SH-SY5Y (cell line): Measurements from ENCODE around the gene BRPF3.

Experiments
- GATA2 ChIP-seq: IDR thresholded peaks from 2 replicates; pipeline ENCODE4 v1.6.1; 2011; ENCODE audit warnings: mild to moderate bottlenecking, low read depth, low read length
- GATA3 ChIP-seq: IDR thresholded peaks from 2 replicates; pipeline ENCODE4 v1.6.1; 2011; ENCODE audit warnings: low read depth, mild to moderate bottlenecking, low read length, moderate library complexity

Gene BRPF3

GRCh38 chr6:36232172-36232571 lies 35.6 kb downstream of the BRPF3 start:
- no peak for TF ChIP-seq GATA2
- no peak for TF ChIP-seq GATA3

DNA sequence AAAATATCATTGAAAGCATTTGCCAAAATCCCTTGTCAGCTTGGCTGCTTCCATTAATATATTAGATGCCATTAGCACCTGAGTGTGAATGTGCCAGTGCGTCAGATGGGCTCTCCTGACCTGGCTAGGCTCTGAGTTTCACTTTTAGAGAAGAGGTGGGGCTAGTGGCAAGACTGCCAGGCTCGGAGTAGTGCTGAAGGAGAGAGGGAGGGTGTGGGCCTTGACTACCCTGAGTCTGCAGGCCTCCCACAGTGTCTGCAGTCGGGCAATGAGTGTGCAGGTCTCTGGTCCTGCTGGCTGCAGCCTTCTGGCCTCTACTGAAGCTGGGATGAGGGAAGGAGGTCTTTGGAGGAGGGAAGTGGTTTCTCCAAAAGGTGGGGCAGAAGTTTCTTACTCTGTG lies 38.8 kb downstream of the BRPF3 start:
- TF ChIP-seq GATA3 (no peak), GATA2 (no peak)

- TF ChIP-seq GATA2 (no peak), GATA3 (no peak)
Measured at GRCh38 chr6:36235862-36236261, 39.3 kb downstream of the BRPF3 start.

GRCh38 chr6:36239774-36240173 lies 43.2 kb downstream of the BRPF3 start:
- no peak for TF ChIP-seq GATA2
- TF ChIP-seq GATA3, result no peak

GRCh38 chr6:36241728-36242127 lies 45.2 kb downstream of the BRPF3 start:
- TF ChIP-seq GATA2, result no peak
- no peak for TF ChIP-seq GATA3

DNA sequence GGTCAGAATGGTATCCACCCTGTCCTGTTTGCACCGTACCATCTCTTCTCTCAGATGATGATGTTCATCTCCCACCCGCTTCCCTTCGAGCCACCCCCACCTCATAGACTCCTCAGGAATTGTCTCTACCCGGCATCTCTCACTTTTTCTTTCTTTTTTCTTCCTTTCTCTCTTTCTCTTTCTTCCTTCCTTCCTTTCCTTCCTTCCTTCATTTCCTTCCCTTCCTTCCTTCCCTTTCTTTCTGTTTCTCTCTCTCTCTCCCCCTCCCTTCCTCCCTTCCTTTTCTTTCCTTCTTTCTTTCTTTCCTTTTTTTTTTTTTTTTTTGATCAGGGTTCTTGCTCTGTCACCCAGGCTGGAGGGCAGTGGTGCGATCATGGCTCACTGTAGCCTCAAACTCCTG lies 45.6 kb downstream of the BRPF3 start:
- TF ChIP-seq GATA2 (no peak), GATA3 (no peak)

GRCh38 chr6:36242626-36243025 lies 46.1 kb downstream of the BRPF3 start:
- TF ChIP-seq GATA3, result no peak
- no peak for TF ChIP-seq GATA2

DNA sequence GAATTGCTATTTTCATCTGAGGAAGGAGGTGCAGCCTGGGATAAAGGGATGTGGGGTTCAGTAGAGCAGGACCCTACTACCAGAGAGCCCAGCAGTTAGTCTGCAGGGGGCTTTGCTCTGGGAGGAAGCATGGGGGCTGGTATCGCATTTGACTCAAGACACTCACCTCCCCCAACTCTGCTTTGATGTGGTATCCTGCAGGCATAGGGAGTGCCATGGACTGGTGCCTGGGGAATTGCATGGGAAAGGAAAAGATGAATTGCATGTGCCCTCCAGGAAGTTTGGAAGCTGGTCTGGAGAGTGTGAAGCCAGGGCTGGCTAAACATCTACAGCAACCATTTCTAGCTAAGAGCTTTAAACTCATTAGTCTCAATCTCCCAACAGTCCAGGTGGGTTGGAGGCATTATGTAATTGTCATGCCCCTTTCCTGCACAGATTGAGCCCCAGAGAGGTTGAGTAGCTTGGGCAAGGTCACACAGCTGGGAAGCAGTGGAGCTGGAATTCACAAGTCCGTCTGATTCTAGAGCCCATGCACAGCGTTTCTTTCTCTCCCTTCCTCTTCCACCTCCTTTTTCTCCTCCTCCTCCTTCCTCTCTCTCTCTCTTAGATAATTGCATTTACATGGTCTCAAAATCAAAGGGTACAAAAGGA lies 47.1 kb downstream of the BRPF3 start:
- TF ChIP-seq GATA3 (no peak), GATA2 (no peak)

DNA sequence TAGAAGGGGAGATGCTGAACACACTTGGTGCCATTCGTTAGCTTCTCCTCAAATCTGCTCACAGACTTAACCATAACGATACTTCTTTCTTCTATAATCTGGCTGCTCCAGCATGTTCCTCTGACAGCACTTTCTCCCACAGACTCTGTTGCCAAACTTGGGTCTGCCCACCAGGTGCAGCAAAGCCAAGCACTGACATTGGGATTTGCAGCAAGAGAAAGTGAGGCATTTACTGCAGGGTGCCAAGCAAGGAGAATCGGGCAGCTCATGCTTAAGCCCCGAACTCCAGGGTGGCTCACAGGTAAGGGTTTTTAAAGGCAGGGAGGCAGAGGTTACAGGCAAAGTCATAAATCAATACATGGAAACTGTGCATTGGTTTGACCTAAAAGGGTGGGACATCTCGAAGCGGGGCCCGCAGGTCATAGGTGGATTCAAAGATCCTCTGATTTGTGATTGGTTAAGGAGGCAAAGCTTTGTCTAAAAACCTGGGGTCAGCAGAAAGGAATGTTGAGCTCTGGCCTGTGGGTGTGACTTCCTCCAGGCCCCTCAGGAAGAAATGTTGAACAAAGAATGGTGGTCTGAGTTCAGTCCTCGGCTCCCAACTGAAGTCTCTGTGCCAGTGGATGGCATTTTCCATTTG lies 48.2 kb downstream of the BRPF3 start:
- TF ChIP-seq GATA2 (no peak), GATA3 (no peak)

DNA sequence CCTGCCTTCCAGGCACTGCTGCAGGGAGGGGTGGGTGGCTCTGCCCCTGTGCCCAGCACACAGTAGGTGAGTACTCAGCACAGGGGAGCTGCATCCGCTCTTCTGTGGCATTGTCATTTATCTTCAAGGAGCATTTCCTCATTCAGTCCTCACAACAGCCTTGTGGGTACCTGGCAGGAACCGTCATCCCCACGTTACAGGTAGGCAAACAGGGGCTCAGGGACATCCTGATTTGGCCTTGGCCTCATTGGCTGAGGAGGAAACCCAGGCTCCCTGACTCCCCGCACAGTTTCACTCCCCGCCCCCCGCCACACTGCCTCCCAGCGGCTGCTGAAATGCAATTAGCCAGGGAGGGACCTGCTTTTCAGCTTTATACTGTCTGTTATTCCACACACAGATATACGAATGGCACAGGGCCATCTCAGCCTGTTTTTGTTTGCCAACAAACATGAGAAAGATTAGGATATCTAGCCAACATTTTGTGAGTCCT lies 49.1 kb downstream of the BRPF3 start:
- TF ChIP-seq GATA2 (no peak), GATA3 (no peak)

- TF ChIP-seq GATA2 (no peak), GATA3 (no peak)
Measured at GRCh38 chr6:36246506-36247268, 50.1 kb downstream of the BRPF3 start.

GRCh38 chr6:36247693-36248092 lies 51.1 kb downstream of the BRPF3 start:
- TF ChIP-seq GATA2 (no peak), GATA3 (no peak)

DNA sequence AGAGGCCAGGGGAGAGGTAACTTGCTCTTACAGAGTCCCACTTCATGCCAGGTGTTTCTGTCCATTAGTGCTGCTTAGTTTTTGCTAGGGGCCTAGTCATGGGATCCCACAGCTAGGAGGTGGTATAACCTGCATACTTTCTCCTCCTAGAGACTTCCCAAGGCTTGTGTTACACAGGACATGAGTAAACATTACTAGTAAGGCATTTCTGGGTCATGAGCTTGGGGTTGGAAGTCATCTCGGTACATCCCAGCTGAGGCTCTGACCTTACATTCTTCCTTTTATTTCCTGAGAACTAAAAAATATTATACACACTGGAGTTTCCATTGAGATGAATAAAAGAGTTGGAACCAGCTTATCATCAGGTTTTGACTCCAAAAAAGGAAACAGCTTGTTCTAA lies 52.4 kb downstream of the BRPF3 start:
- TF ChIP-seq GATA2 (no peak), GATA3 (no peak)

DNA sequence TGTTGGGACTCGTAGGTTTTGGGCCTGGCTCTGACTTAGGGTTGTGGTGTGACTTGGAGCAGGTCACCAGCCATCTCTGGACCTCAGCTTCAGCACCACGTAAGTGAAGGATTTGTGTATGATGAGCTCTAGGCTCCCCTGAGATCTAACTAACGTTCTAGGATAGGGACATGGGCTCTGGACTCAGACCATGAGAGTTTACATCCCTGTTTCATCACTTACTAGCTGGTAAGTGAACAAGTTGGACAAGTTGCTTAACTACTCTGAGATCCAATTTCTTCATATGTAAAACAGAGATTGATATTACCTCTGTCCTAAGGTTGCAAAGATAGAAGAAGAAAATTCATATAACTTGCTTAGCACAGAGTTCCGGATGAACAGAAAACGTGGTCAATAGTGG lies 53.0 kb downstream of the BRPF3 start:
- no peak for TF ChIP-seq GATA3
- TF ChIP-seq GATA2, result no peak

DNA sequence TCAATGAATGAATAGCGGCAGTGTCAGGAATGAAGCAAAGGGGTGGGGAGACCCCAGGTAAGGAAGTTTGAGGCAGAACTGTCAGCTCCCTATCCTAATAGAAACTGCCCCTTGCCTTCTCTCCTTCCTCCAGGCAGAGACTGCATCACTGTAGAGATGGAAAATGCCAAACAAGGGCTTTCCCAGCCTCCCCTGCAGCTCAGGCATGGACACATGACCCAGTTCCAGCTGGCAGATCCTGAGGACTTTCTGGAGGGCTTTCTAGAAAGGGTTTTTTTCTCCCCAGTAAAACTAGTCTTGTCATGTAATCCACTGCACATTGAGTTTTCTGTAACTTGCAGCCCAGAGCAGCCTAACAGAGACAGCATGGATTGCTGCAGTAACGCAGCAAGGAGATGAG lies 55.5 kb downstream of the BRPF3 start:
- TF ChIP-seq GATA2 (no peak), GATA3 (no peak)
